Calu3 (cell line): ENCODE data around the gene HCK. TPM values are rescaled to one million over a fixed set of nuclear protein-coding genes. Genes with fewer than 3 reads are reported as not detected.

Experiments used
- Bru-seq: library from RNA; stranded (reverse); fragments of 400-500 nt; gene quantifications from one replicate; lab custom pipeline; 2021; lab: Mats Ljungman, UMichigan
- BruChase-seq, 2 experiments: library from RNA; stranded (reverse); fragments of 400-500 nt; gene quantifications; one replicate each; lab custom pipeline; 2021; lab: Mats Ljungman, UMichigan
- BruUV-seq: library from RNA; stranded (reverse); fragments of 400-500 nt; replicated peaks from 2 replicates; lab custom pipeline; 2021; lab: Mats Ljungman, UMichigan
- CTCF ChIA-PET: fragments of 300-600 bp; sonication (Branson Sonifier 250); formaldehyde crosslinking; loops from one replicate; lab custom pipeline; 2022; ENCODE audit warnings: antibody characterized with exemption; lab: Charles Lee
- DNase-seq: peaks from one replicate; pipeline ENCODE4 v3.0.0; 2022
- H3K27ac Mint-ChIP-seq: one replicate; pipeline ENCODE4 v1.8.0; 2022; ENCODE audit warnings: mixed read lengths; ENCODE audit not compliant: unreplicated experiment
- H3K27me3 Mint-ChIP-seq: one replicate; pipeline ENCODE4 v1.8.0; 2022; ENCODE audit warnings: mixed read lengths; ENCODE audit not compliant: unreplicated experiment
- H3K36me3 Mint-ChIP-seq: one replicate; pipeline ENCODE4 v1.8.0; 2022; ENCODE audit warnings: mild to moderate bottlenecking, moderate library complexity, mixed read lengths; ENCODE audit not compliant: insufficient read depth, unreplicated experiment
- H3K4me1 Mint-ChIP-seq: one replicate; pipeline ENCODE4 v1.8.0; 2022; ENCODE audit warnings: mild to moderate bottlenecking, low read depth, mixed read lengths; ENCODE audit not compliant: unreplicated experiment
- H3K4me3 Mint-ChIP-seq: one replicate; pipeline ENCODE4 v1.8.0; 2022; ENCODE audit warnings: mild to moderate bottlenecking, low read depth, moderate library complexity, mixed read lengths; ENCODE audit not compliant: unreplicated experiment
- H3K9me3 Mint-ChIP-seq: one replicate; pipeline ENCODE4 v1.8.0; 2022; ENCODE audit warnings: low read depth, mixed read lengths; ENCODE audit not compliant: unreplicated experiment
- intact Hi-C: fragments of 100-400 bp; cut with micrococcal nuclease; formaldehyde crosslinking; loops from one replicate; pipeline ENCODE4 v1.10.0; 2022; ENCODE audit not compliant: unreplicated experiment
- long read RNA-seq: library from polyadenylated mRNA; stranded (forward); transcript quantifications from one replicate; pipeline ENCODE4 v2.0.0, GENCODE V29; 2022
- total RNA-seq: library from RNA; stranded (reverse); gene quantifications from 2 replicates; pipeline ENCODE4 v1.2.3, GENCODE V29; 2022
- TF ChIP-seq, protein P1 (sequence below): fragments of 200-600 bp; IDR thresholded peaks from one replicate; pipeline ENCODE4 v1.8.0; 2022; ENCODE audit warnings: antibody characterized with exemption; ENCODE audit not compliant: unreplicated experiment

HCK gene
- total RNA-seq (not detected in 2 replicates), Bru-seq, nascent RNA (percentile 1 among the genes with signal in this experiment), BruChase-seq, experiment 1, labeled RNA remaining after a 6-hour chase (percentile 2 among the genes with signal in this experiment), BruChase-seq, experiment 2, labeled RNA remaining after a 2-hour chase (percentile 2 among the genes with signal in this experiment)
- long read RNA-seq: 0 reads

DNA sequence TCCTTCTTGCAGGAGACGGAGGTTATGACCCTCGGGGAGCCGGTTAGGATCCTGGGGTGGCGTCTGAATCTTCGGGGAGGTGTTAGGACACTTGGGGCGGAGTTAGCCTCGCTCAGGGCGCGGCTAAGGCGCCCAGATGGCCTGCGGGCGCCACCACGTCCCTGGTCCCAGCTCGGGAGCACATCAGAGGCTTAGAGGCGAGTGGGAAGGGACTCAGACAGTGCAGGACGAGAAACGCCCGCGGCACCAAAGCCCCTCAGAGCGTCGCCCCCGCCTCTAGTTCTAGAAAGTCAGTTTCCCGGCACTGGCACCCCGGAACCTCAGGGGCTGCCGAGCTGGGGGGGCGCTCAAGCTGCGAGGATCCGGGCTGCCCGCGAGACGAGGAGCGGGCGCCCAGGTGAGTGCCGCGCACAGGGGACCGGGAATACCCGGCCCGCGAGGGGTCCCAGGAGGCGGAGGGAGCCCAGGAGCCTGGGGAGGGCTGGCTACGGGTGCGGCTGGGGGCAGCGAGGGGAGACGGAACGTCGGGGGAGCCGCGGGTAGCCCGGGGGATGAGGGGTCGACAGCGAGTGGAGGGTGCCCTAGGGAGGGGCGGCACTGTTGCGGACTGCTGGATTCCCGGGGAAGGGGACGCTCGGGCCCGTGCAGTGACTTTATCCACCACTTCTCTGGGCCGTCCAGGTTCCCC, at the start of gene HCK:
Gene HCK (plus strand): TSS at position 153 of the 688 bp plus-strand sequence.
- Mint-ChIP-seq H3K4me3 (no peak within 1 kb of the TSS), H3K4me1 (no peaks in the 10 kb centered on the region), H3K9me3 (no peaks in the 10 kb centered on the region), H3K27ac (no peak within 1 kb of the TSS), H3K36me3 (no peaks in the 10 kb centered on the region), H3K27me3 (peaks cover 95% of the 10 kb centered on the region)
- TF ChIP-seq, protein P1, sequence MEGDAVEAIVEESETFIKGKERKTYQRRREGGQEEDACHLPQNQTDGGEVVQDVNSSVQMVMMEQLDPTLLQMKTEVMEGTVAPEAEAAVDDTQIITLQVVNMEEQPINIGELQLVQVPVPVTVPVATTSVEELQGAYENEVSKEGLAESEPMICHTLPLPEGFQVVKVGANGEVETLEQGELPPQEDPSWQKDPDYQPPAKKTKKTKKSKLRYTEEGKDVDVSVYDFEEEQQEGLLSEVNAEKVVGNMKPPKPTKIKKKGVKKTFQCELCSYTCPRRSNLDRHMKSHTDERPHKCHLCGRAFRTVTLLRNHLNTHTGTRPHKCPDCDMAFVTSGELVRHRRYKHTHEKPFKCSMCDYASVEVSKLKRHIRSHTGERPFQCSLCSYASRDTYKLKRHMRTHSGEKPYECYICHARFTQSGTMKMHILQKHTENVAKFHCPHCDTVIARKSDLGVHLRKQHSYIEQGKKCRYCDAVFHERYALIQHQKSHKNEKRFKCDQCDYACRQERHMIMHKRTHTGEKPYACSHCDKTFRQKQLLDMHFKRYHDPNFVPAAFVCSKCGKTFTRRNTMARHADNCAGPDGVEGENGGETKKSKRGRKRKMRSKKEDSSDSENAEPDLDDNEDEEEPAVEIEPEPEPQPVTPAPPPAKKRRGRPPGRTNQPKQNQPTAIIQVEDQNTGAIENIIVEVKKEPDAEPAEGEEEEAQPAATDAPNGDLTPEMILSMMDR: no peak
- no TSS peak for BruUV-seq
- no peak for DNase-seq
- intact Hi-C loops: no loop called here
- CTCF ChIA-PET: no interaction called here

DNA sequence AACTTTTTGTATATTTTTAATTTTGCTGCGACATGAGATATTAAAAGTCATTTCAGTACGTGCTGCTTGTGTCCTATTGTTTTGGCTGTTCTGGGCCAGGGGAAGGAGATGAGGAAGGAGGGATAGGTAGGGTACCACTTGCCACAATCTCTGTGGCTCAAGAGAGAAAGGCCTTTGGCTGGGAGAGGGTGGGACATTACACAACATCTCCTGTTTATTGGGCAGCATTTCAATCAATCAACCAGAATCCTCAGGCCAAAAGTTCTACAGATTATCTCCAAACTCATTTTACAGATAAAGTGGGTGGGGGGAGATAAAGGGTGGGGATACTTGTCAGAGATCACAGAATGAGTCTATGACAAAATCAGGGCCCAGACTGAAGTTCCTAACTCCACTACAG, 48.7 kb upstream of the HCK start:
- Mint-ChIP-seq H3K27ac (no peak overlapping the region), H3K4me3 (no peak overlapping the region), H3K9me3 (no peaks in the 10 kb centered on the region), H3K36me3 (no peaks in the 10 kb centered on the region), H3K27me3 (peaks cover 94% of the 10 kb centered on the region), H3K4me1 (peaks cover 8% of the 10 kb centered on the region)
- intact Hi-C loops: no loop called here
- no peak for DNase-seq
- TF ChIP-seq, protein P1: no peak
- BruUV-seq: no TSS peak
- CTCF ChIA-PET: no interaction called here

DNA sequence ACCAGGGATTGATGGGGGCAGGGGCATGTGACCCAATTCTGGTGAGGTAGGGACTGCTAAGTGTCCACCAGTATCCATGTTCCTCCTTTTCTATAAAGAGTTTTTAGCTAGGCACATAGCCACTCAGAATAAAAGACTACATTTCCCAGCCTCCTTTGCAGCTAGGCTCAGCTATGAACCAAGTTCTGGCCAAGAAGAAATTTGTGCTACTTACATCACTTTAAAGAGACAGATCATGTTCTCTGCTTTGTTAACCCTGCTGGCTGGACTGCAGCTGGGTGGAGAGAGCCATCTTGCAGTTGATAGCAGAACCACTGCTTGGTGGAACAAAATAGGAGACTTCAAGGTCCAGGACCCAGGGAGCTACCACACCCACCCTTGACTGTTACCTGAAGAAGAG, 47.1 kb upstream of the HCK start:
- CTCF ChIA-PET: interaction anchor here (0.8 to 1.3 kb wide), 2 partner anchors 13 to 14 kb away, joined by 4 read pairs; no protein-coding TSS in a partner anchor
- Mint-ChIP-seq H3K4me1 (peaks cover 8% of the 10 kb centered on the region), H3K27me3 (peaks cover 98% of the 10 kb centered on the region), H3K36me3 (no peaks in the 10 kb centered on the region), H3K9me3 (no peaks in the 10 kb centered on the region), H3K4me3 (no peak overlapping the region), H3K27ac (no peak overlapping the region)
- DNase-seq: no peak
- no TSS peak for BruUV-seq
- TF ChIP-seq, protein P1: no peak
- intact Hi-C loops: no loop called here

DNA sequence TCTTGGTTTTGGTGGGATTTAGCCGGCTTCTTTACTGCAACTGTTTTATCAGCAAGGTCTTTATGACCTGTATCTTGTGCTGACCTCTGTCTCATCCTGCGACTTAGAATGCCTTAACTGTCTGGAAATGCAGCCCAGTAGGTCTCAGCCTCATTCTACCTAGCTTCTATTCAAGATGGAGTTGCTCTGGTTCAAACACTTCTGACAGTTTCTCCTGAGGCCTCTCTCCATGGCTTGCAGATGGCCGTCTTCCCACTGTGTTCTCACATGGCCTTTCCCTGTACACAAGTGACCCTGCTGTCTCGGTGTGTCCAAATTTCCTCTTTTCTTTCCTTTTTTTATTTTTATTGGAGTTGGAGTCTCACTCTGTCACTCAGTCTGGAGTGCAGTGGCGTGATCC, 46.0 kb upstream of the HCK start:
- BruUV-seq: no TSS peak
- intact Hi-C loops: no loop called here
- CTCF ChIA-PET: no interaction called here
- H3K27me3 Mint-ChIP-seq: peaks cover 98% of the 10 kb centered on the region
- H3K27ac Mint-ChIP-seq: no peak overlapping the region
- no peak overlapping the region for H3K4me3 Mint-ChIP-seq
- no peaks in the 10 kb centered on the region for H3K36me3 Mint-ChIP-seq
- DNase-seq: no peak
- TF ChIP-seq, protein P1: no peak
- no peaks in the 10 kb centered on the region for H3K9me3 Mint-ChIP-seq
- H3K4me1 Mint-ChIP-seq: peaks cover 8% of the 10 kb centered on the region
